Fibroblast of skin of right biceps (primary cell): ENCODE data around the gene DLGAP3.

Experiments
- DNase-seq: peaks from one replicate; pipeline ENCODE4 v3.0.0-alpha.2; 2013

The DLGAP3 gene

DNA sequence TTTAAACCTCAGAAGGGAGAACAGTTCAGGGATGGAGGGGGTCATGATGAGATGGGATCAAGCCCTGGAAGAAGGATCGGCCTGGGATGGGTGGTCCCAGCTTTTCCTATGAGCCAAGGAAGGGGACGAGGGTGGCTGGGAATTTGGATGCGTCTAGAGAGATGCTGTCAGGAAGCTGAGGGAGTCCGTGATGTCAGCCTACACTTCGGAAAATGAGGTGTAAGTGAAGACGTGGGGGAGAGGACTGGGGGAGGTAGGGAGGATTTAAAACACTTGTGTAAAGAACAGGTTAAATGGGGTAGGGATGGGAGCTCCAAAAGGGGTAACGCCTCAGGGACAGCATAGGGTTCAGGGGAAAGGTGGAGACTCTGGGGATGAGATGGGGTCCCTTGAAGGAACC lies 27.5 kb downstream of the DLGAP3 start:
- DNase-seq, result no peak

GRCh38 chr1:34900775-34901502 lies 28.5 kb downstream of the DLGAP3 start:
- no peak for DNase-seq

GRCh38 chr1:34899906-34900305 lies 29.5 kb downstream of the DLGAP3 start:
- no peak for DNase-seq

DNA sequence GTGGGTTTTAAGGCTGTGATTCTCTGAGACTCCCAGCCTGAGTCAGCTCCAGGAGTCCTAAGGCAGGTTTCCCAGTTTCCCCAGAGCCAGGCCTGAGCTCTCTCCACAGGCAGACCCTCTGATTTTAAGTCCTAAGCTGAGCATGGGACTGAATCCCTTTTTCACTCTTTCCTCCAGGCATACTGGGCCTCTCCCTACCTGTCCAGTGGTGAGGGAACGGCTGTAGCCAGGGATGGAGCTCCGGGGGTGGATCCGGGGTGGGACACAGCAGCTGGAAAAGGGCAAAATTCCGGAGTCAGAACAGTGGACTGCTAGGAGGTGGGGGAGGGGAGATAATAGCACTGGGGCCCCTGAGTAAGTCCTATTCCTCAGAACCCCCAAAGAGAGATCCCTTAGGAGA lies 30.0 kb downstream of the DLGAP3 start:
- no peak for DNase-seq

- no peak for DNase-seq
These were observed 31.1 kb downstream of the DLGAP3 start for GRCh38 chr1:34898330-34898761.

GRCh38 chr1:34896612-34897011 lies 32.8 kb downstream of the DLGAP3 start:
- no peak for DNase-seq

- no peak for DNase-seq
These were observed 39.7 kb downstream of the DLGAP3 start for GRCh38 chr1:34889705-34890104.

GRCh38 chr1:34887593-34887992 lies 41.9 kb downstream of the DLGAP3 start:
- no peak for DNase-seq

GRCh38 chr1:34885405-34886247 lies 43.8 kb downstream of the DLGAP3 start:
- DNase-seq, result peak; percentile 40

DNA sequence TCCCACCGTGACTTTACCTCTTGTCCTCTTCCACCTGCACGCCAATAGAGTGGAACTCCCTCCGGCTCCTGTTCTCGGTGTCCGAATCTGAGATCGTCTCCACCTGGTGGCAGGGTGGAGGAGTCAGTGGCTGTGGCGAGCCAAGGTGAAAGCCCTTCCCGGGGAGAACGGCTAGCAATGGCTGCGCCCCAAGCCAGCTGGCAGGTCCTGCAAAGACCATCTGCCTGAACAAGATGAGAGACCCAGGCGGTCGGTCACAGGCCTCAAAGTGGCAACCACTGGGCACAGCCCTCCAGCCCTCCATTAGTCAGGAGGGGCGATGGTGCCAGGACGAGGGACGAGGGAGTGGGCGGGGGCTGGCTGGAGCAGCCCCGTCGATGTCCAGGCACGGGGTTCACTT lies 44.5 kb downstream of the DLGAP3 start:
- DNase-seq, result no peak

DNA sequence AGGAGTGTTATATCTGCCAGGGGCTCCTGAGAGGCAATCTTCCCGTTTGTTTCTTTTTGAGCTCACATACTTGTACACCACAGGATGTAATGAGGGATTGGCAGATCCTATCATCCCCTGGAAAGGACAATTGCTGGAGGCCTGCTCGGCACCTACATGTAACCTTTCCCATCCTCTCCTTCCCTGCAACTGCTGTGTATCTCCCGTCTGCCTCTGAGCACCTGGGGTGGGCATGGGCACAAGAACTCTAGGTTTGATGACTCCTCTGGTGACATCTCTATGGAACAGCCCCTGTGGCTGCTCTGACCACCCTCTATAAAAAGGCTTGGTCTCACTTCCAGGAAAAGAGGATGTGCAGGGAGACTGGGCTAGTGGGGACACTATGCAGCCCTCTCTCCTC lies 44.9 kb downstream of the DLGAP3 start:
- DNase-seq, result no peak

GRCh38 chr1:34879230-34879629 lies 50.2 kb downstream of the DLGAP3 start:
- DNase-seq, result no peak

- DNase-seq, result no peak
These were observed 53.0 kb downstream of the DLGAP3 start for GRCh38 chr1:34876406-34876805.

- DNase-seq, result no peak
These were observed 55.0 kb downstream of the DLGAP3 start for GRCh38 chr1:34874296-34874952.

DNA sequence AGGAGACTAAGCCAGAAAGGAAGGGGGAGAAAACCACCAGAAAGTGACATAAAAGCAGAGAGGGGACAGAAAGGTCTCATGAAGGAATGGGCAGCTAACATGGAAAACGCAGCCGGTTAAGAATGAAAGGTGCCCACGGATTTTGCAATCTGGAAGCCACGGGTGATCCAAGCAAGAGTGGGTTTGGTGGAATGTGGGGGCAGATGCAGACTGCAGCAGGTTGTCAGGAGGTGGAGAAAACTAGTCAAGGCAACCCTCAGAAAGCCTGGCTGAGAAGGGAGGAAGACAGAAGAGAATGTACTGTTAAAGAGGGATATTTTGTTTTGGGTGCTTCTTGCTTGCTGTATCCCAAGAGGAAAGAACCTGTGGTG lies 57.3 kb downstream of the DLGAP3 start:
- no peak for DNase-seq

DNA sequence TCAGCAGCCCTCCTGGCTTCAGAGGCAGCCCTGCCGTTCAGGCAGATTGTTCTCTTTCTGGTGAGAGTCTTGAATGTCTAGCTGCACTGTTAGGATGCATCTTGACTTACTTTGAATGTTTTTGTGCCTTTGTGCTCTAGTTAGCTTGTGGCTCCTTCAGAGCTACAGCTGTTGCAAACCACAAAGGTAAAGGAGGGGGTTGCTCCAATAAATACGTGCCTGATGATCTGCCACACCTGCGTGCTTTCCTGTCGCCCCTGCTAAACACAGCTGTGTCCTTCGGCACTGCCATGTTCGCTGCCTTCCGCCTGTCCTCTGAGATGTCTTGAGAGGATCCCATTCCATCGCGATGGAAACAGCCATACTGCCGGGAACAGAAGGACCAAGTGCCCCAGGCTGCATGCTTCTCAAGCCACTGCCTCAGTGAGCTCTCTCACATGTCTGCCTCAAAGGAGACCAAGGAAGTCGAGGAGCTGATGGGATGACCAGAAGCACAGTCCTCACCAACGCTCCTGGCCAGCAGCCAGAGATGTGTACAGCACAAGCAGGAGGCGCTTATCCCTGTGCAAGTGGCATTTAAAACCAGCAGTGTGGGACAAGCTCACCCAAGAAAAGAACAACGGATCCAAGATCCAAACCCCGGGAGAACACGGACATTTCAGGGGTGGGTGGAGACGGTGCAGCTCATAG lies 57.9 kb downstream of the DLGAP3 start:
- no peak for DNase-seq

DNA sequence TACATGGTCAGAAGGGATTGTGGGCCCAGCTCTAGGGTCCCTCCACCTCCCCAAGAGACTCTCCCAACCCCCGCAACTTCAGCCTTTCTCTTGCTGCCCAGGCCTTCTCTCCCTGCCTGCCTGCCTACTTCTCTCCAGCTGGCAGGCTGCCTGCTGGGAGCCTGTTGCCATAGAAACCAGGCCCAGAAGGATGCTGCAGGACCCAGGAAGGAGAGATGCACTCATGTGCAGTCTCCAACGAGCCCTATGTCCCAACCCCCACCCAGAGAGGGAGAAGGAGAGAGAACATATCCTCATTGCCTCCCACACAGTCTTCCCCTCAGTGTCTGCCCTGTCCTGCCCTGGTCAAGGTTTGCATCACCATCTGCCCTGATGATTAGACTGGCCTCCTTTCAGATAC lies 59.1 kb downstream of the DLGAP3 start:
- no peak for DNase-seq

DNA sequence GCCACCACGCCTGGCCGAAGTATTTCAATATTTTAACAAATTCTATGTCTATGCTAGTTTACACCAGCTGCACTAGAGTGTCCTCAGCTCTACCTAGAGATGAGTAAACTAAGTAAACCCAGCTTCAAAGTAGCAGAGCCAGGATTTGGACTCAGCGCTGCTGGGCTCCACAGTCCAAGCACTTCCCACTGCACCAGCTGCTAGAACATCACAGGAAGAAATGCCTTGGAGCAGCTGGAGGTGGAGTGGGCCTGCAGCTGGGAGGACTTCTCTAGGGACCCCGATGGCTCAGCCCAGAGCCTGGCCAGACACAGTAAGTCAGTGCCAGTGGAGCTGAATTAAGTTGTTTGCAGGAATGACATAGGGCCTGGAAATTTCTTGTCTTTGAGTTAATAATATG lies 59.7 kb downstream of the DLGAP3 start:
- no peak for DNase-seq

- DNase-seq, result no peak
These were observed 61.0 kb downstream of the DLGAP3 start for GRCh38 chr1:34868230-34869049.

GRCh38 chr1:34867415-34867814 lies 62.0 kb downstream of the DLGAP3 start:
- no peak for DNase-seq

DNA sequence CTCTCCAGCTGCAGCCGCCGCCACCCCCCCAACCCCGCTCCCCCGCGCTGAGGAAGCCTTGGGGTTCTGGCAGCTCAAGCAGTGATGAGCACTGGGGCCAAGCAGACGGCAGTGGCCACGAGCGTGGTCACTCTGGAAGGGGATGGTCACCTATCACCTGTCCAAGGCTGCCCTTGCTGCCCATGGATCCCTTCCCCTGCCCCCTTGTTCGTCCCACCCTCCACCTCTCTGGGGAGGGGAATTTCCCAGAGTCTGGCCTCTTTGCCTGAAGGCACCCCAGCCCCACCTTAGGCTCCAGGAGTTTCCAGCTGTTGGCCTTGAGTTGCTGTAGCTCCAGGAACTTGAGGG lies 62.7 kb downstream of the DLGAP3 start:
- no peak for DNase-seq

DNA sequence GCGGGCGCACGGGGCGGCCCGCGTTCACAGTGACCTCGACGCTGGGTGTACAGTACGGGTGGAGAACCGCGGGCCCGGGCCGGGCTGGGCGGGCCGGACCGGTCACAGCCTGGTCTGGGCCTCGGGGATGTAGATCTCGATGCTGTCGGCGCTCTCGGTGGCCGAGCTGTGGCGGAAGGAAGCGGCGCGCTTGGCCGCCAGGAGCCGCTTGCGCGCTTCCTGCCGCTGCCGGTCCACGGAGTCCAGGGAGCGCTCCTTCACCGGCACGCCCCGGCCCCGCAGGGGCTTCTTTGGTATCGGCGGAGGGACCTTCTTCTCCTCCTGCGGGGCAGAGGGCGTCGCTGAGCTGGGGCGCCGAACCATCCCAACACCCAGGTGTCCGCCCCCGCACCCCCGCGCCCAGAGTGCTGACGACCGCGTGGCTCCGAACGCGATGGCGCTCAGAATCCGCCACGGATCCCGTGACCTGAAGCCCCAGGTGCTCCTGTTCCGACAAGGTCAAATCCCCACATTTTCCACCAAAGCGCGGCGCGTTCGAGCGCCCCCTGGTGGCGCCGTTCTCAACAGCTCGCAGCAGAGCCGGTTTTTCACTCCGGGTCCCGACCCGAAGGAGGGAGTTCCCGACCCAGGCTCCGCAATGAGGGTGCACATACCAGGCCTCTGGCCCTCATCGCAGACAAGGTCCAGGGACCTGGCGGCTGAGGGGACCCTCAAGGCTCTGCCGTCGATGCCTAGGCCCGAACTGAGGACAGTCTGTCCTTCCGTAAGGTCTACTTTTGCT lies 63.3 kb downstream of the DLGAP3 start:
- peak; percentile 67 for DNase-seq
